ENCODE results near the gene SEPTIN5.

The SEPTIN5 gene

DNA sequence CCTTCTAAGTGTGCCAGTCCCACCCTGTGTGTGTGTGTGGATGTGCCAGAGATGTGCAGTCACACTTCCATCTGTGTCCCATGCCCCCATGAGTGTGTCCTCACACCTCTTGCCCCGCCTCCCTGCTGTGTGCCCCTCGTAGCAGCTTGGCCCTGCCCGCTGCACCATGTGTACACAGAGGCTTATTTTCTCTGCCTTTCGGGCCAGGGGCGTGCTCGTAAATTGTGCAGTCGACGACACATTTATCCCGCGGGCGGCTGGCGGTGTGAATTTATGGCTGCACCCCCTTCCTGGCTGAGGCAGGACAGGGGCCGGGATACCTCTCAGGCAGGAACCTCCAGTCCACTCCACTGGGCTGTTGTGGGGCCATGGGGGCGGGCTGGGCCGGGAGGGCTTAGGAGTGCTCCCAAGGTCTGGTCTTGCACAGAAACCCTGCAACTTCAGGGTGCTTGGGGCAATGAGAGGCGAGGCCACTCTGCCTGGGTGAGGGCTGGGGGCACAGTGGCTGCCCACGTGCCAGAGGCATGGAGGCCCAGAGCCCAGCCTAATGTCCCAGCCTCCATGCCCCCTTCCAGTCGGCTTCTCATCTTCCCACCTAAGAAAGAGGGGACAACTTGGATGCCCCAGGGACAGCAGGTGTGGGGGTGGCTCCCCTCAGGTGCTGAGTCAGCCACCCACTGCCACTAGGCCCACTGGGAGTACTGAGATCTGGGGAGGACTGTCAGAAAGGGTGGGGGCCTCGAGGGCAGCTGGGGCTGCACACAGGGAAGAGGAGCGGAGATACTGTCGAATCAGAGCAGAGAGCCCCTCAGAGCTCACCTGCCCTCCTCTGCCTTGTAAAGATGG, 21.6 kb downstream of the SEPTIN5 start:
- DNase-seq = no peak

GRCh38 chr22:19737846-19738663, 23.8 kb downstream of the SEPTIN5 start:
- no peak for DNase-seq

- DNase-seq = no peak
These were observed 24.6 kb downstream of the SEPTIN5 start for GRCh38 chr22:19738664-19739447.

DNA sequence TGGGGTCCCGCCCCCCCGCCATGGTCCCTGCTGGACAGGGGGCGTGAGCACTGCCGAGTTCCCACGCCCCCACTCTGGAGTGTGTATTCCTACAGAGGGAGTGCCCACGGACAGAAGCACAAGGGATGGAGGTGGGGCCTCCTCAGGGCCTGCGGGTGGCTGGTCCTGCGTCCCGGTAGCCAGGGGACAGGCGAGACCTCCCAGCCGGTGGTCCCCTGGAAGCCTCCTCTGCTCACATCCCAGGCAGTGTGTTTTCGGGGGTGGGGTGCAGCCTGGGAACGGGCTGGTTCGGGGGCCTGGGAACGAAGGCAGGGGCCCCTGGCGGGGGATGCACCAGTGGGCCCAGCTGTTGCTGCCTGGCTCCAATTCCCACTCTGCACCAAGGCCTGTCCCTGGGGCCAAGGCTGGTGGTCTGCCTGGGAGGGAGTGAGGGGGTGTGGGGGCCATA, 25.2 kb downstream of the SEPTIN5 start:
- DNase-seq = no peak

DNA sequence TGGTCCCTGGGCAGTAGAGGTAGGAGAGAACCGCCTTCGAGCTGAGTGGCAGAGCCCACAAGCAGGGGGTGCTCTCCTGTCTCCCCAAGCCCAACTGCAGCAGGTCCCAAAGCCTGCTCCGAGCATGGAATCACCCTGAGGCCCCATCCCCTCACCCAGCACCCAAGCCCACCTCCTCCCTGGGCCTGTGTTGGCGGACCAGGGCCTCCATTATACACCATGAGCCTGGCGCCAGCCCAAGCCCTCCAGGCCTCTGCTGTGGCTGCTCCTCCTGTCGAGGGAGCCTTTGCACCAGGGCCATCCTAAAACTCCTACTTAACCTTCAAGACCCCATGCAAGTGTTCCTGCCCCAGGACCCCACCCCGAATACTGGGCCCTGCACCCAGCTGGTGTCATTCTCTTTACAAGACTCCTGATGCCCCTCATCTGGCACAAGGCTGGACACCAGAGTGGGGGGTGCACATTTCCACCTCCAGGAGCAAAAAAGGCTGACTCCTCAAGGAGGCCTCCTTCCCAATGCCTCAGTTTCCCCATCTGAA, 25.7 kb downstream of the SEPTIN5 start:
- DNase-seq = no peak

DNA sequence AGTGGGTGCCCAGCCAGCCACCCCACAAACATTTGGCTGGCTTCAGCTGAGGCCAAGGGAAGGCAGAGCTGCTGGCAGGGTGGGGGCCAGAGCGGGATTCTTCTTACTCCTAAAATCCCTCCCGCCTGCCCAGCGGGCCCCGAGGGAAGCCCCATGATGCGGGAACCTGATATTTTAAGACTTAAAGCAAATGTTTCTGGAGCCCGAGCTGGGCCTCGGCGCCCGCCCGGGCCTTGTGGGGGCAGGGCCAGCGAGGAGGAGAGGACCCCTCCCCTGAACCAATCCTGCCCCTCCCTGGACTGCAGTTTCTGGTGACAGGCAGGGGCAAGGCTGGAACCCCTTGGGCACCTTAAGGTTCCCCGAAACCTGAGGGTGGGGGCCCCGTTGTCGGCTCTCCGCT, 26.3 kb downstream of the SEPTIN5 start:
- DNase-seq = no peak

- DNase-seq = peak; percentile 12
These were observed 26.8 kb downstream of the SEPTIN5 start for GRCh38 chr22:19741053-19741452.

DNA sequence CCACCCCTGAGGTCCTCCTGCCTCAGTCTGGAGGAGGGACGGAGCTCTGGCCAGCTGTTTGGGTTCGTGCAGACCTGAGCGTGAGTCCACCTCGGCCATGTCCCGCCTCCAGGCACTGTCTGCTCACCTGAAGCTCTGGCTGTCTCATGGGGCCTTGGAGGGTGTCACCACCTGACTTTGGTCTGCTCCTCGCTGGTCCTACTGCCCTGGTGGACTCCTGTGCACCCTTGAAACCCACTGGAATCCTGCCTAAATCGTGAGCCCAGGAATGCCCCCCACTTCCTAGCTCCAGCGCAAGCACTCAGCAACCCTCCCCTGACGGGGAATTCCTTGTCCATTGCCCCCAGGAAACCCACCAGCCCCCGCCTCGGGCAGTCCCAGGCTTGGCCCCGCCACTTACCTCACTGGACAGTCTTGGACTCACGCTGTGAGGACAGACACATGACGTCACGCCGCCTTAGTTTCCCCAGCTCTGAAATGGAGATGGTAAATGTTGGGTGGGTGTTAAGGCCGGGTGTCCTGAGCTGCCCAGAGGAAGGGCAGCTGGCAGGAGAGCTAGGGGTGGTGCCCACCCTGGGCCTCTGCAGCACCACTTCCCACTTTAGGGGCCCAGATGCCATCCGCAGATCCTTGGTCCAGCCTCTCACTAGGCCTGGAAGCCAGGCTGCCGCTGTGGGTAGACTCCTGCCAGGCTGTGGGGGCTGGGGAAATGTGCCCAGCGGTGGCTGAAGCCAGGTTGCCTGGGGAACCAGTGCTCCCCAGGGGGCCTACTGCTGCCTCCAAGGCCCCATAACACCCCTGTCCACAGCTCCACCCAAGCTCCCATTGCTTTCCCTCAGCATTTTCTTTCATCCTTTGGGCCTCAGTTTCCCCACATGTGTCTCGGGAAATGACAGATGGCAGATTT, 28.1 kb downstream of the SEPTIN5 start:
- DNase-seq = peak; percentile 71

DNA sequence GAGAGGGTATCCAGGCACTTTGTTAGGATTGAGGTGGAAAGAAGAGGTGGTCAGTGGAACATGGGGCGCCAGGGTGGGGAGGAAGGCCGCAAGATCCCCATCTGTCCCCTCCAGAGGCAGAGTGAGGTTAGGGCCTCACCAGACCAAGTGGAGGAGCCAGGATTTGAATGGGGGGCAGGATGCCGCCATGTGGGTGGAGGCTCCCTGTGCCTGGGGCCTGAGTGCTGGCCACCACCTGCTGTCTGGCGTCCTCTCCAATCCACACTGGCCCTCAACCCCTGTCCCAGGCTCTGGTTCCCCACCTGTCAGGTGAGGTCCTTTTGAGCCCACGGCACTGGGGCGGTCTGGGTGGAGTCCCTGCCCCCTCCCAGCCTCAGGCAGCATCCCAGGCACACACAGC, 28.8 kb downstream of the SEPTIN5 start:
- DNase-seq = no peak

DNA sequence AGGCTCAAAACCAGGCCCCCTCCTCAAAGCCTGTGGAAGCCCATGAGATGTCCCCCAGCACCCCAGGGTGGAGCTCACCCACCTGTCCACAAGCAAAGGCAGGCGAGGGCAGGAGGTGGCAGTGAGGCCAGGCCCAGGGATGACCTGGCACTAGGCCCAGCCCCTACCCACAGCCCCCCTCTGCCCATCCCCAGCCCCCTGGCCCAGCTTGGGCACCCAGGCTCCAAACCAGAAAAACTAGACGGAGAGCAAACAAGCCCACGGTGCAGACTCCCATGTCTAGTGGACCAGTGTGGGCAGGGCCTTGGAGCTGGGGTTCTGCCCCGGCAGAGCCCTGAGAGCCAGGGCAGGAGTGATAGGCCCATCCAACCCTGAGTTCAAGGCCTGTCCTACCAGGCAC, 29.3 kb downstream of the SEPTIN5 start:
- DNase-seq = no peak

- DNase-seq = no peak
These were observed 30.2 kb downstream of the SEPTIN5 start for GRCh38 chr22:19744350-19745006.

DNA sequence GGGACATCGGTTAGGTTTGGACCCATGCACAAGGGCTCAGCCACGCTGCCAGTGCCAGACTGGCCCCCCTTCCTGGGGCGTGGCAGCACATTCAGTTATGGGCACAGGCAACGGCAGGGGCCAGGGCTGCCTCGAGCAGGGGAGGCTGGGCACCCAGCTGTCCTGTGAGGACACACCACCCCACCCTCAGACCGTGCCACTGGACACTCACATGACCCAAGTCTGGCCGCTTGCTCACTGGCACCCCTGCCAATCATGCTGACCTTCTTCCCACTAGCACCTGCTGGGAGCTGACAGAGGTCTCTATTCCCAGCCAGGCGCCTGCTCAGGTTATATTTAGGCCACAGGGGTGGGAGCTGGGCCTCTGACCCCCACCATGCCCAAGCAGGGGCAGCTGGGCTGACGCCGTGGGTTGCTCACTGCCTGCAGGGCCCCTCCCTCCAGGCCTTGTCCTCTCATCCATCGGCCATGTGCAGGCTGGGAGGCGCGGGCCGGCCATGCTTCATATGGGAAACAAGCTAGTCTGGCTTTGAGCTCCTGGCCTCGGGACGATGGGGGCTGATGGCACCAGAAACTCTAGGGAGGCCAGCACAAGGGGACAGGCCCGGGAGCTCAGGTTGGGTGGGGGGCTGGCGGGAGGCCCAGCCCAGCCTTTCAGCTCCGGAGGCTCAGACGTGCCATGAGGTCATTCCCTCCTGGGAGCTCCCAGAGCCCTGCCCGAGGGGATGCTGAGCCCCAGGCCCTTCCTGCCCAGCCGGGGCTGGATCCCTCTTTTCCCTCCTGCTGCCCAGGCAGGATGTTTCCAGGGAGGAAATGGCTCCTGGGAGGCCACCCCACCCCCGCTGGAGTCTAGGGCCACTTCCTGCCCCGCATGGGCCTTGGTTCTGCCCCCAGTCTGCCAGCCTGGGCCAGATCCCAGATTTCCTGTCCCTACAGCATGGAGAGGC, 31.1 kb downstream of the SEPTIN5 start:
- peak; percentile 67 for DNase-seq

DNA sequence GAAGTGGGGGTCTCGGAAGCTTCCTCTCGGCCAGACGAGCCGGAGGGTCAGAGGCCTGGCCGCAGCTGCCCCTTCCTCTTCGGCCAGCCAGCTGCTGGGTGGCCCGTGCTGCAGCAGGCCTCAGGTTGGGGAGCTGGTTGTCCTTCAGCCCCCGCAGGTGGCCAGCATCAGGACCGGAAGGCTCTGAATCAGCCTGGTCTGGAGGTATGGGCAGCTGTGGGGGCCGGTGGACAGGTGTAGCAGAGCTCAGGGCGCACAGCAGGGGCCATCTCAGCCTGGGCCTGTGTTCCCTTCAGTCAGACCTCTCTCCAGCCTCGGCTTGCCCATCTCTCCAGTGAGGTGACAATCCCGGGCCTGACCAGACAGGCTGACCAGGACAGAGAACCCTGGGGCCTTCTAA, 32.4 kb downstream of the SEPTIN5 start:
- no peak for DNase-seq

DNA sequence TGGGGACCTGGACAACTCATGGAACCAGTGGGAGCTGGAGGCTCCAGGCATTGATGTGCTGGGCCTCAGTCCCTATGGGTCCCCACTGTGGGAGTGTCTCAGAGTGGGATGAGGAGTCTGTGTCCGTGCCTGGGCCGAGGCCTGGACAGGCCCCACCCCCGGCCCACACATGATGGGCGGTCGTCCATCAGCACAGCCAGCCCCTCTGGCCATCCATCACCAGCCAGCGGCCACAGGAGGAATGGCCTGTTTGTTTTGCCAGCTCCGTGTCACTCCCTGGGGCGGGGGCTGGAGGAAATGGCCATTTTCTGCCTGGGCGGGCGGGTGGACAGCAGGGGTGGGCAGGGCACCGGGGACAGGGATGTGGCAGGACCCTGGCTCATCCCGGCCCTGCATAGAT, 33.2 kb downstream of the SEPTIN5 start:
- DNase-seq = no peak

- no peak for DNase-seq
These were observed 33.8 kb downstream of the SEPTIN5 start for GRCh38 chr22:19748139-19748538.

DNA sequence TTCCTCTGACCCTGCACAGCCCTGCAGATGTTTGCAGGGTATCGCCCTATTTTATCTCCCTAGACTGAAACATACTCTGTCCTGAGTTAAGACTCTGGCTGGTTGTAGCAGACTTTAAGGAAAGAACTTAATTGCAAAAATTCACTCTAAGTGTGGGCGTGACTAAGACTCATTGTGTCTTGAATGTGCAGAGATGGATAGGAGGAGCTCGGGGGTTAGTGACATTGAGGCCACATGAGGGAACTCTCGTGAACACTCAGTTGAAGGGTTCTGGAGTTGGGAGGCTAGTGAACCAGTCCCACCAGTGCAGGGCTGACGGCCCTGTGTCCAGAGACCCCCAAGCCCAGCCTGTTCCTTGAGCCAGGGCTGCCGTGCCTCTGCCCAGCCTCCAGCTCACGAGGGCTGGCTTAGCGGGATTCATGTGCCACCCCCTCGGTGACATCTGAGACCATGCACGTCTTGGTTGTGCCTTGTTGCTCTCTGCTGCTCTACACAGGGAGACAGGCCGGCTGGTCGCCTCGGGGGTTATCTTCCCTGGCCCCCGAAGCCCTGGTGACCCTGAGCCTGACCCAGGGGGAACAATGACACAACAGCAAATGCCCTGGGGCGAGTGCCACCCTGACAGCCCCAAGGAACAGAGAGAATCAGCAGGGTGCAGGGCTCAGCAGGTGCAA, 34.8 kb downstream of the SEPTIN5 start:
- no peak for DNase-seq

GRCh38 chr22:19749876-19750275, 35.6 kb downstream of the SEPTIN5 start:
- DNase-seq = no peak

DNA sequence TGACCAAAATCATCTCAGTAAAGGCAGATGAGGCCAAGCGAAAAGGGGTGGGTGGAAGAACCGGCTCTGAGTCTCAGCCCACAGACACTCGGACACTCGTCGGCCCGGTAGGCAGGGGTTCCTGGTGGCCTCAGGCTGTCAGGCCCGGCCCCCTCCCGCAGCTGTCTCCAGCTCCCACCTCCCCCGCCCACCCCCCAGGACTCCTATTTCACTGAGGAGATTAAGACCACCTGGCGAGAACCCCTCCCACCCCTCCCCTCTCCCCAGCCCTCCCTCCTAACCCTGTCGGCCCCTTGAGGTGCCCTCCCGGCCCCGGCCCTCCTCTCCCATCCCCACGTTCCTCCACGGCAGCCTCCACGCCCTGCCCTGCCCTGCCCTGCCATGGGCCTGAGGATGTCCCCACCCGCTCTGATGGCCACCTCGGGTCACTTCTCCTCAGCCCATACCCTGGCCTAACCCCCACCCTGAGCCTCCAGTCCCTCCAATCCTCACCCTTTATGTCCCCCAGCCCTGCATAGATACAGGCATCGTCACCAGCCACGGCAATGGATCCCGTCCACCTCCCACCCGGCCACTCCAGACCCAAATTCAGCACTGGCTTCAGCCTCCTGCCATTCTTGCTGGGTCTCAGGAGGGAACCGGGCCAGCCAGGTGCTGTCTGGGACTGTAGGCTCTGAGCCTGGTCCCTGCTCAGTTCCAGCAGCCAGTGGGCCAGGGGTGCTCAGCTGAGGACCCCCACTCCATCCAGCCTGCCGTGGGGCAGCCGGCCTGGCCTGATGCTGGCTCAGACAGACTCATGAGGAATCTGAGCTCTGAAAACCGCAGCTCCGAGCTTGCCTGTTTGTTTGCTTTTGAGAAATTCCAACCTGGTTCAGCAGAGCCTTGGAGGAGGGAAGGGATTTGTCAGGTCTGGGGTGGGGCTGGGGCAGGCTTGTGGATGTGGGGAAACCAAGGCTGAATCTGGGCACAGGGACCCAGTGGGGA, 36.5 kb downstream of the SEPTIN5 start:
- no peak for DNase-seq

All from NCI-H69 (cell line).